Heart left ventricle (tissue), 16 donors: ENCODE measurements around the gene SRSF3. TPM values are rescaled to one million over a fixed set of nuclear protein-coding genes. Genes with fewer than 3 reads are reported as not detected.

ENCODE experiments used
- ATAC-seq, 4 donors: fragments of 200-7000 bp; cut with Tn5 transposase; one replicate each; pipeline ENCODE4 v1.9.1; 2020 to 2022; ENCODE audit warnings: moderate library complexity in 4 of 4, mild to moderate bottlenecking in 3 of 4, moderate number of reproducible peaks in 1 of 4
- DNase-seq, 5 donors: peaks; one replicate each; pipeline ENCODE4 v3.0.0-alpha.2; 2020
- H3K27ac ChIP-seq, 12 donors: fragments of 200-600 bp; sonication (generic) in 4 of 12; one replicate each; pipeline versions ENCODE4 v1.5.0 to v1.8.0; 2016 to 2022; ENCODE audit warnings: mild to moderate bottlenecking in 2 of 12
- H3K27me3 ChIP-seq, 9 donors: fragments of 200-600 bp; sonication (generic) in 2 of 9; one replicate each; pipeline versions ENCODE4 v1.5.1 to v1.8.0; 2016 to 2022; ENCODE audit warnings: mild to moderate bottlenecking in 3 of 9
- H3K36me3 ChIP-seq, 9 donors: fragments of 200-600 bp; sonication (generic) in 2 of 9; one replicate each; pipeline versions ENCODE4 v1.5.0 to v1.8.0; 2018 to 2022; ENCODE audit warnings: mild to moderate bottlenecking in 2 of 9
- H3K4me1 ChIP-seq, 12 donors: fragments of 200-600 bp; sonication (generic) in 4 of 12; one replicate each; pipeline versions ENCODE4 v1.5.0 to v1.8.0; 2016 to 2022; ENCODE audit warnings: mild to moderate bottlenecking in 3 of 12
- H3K4me3 ChIP-seq, 12 donors: fragments of 200-600 bp; sonication (generic) in 4 of 12; one replicate each; pipeline versions ENCODE4 v1.5.0 to v1.8.0; 2017 to 2022; ENCODE audit warnings: mild to moderate bottlenecking in 9 of 12, moderate library complexity in 4 of 12
- H3K9me3 ChIP-seq, 12 donors: fragments of 200-600 bp; sonication (generic) in 4 of 12; one replicate each; pipeline versions ENCODE4 v1.5.0 to v1.8.0; 2016 to 2022; ENCODE audit warnings: mild to moderate bottlenecking in 1 of 12
- POLR2A ChIP-seq, 2 donors: fragments of 450-650 bp; IDR thresholded peaks; one replicate each; pipeline ENCODE4 v1.6.1; 2017; ENCODE audit warnings: antibody characterized with exemption in 2 of 2, mild to moderate bottlenecking in 2 of 2, moderate library complexity in 2 of 2
- WGBS, 4 donors: extraction: QIAGEN DNeasy Blood & Tissue Kit in 2 of 4; methylation state at CpG; one replicate each; pipeline versions ENCODE4 v1.1.5 to v1.1.7; 2013 to 2018; 5-methylcytosine and 5-hydroxymethylcytosine counted together
- intact Hi-C, 10 donors: fragments of 100-400 bp; cut with DNase I; formaldehyde crosslinking; loops; one replicate each; pipeline versions ENCODE4 v1.11.1 to v1.14.2; 2022
- polyA plus RNA-seq, 2 donors: library from polyadenylated mRNA; stranded (reverse); fragments of 200-250 nt; gene quantifications; one replicate each; pipeline ENCODE4 v1.2.3, GENCODE V29; 2013
- total RNA-seq, 9 donors: library from RNA; depleted of rRNA in 2 of 9; stranded (reverse); fragments of >200 nt in 2 of 9; fragmentation: NEBNext Ultra II Directional in 3 of 9; extraction: Animal tissue kit (Norgen Biotek cat#: 25700) in 3 of 9; gene quantifications; one replicate each; pipeline versions ENCODE4 v1.1.0 to v1.2.4, GENCODE V29; 2016 to 2023
- TF ChIP-seq, protein P1 (sequence below), 12 donors: fragments of 200-600 bp; sonication (generic) in 4 of 12; IDR thresholded peaks; one replicate each; pipeline versions ENCODE4 v1.5.0 to v1.8.0; 2018 to 2022; ENCODE audit warnings: antibody characterized with exemption in 12 of 12, mild to moderate bottlenecking in 5 of 12
- donor health status: ischemic (EF 13 %, LVEDD 7.1; RV severe dilation, severe dysfunction).
- donor health status: healthy with polysubstance abuse.
- donor health status: DM: no; HTN: yes; CAD: no.
- donor health status: DM: no; HTN: no; CAD: no.
- donor health status: ischemic (EF 25% LVEDD 6.9; RV normal size, moderate dysfunction).
- donor health status: ischemic (EF 25% LVEDD 5.7; RV mildly dilated, moderate dysfunction).
- donor health status: healthy.
- donor health status: DM: yes; HTN: yes; CAD: no.
- donor health status: ischemic (EF 35%, LVEDD 5.7; RV mildly dilated, moderate dysfunction).
- donor health status: nonischemic (EF 11% LVEDD 7.7; RV severe dilation, severe dysfunction).
- donor health status: DM: yes; HTN: yes; CAD: no.
- donor health status: PGD.
- donor health status: ischemic (EF 29% LVEDD 5.4; RV normal size, mild dysfunction).
- donor health status: nonischemic (EF 23%, LVEDD 6.1; RV moderate dilation, normal function).

The SRSF3 gene
- total and polyA plus RNA-seq, 11 donors: 43.2 to 215 (median 111) TPM

GRCh38 chr6:36592221-36592655, 1.9 kb upstream of the SRSF3 start:
- Histone ChIP-seq H3K9me3 (no peaks in the 10 kb centered on the region), H3K4me3 (no peak overlapping the region), H3K4me1 (peaks cover 0 to 21% (median 10%) of the 10 kb centered on the region in 12 donors), H3K27me3 (no peaks in the 10 kb centered on the region), H3K27ac (peak overlapping the region in 3 of 12 donors; percentile 94 to 97 (median 96)), H3K36me3 (peaks cover 0 to 14% (median 7%) of the 10 kb centered on the region in 9 donors)
- DNase-seq (no peak), ATAC-seq (no peak)
- 90 to 92% (median 92%) methylated on average over 12 of the region's 12 CpGs for WGBS, 4 donors
- intact Hi-C loops: loop anchor here in 8 of 10 donors (2.0 to 10.0 kb wide), 5 partner anchors 45 to 167 kb away; partner anchors contain the start of genes KCTD20 (in 5 of the 8), PXT1 (in 5 of the 8) and STK38 (in 4 of the 8)
- no peak for TF ChIP-seq POLR2A (IDR thresholded peaks at IDR 0.05)
- TF ChIP-seq, protein P1, sequence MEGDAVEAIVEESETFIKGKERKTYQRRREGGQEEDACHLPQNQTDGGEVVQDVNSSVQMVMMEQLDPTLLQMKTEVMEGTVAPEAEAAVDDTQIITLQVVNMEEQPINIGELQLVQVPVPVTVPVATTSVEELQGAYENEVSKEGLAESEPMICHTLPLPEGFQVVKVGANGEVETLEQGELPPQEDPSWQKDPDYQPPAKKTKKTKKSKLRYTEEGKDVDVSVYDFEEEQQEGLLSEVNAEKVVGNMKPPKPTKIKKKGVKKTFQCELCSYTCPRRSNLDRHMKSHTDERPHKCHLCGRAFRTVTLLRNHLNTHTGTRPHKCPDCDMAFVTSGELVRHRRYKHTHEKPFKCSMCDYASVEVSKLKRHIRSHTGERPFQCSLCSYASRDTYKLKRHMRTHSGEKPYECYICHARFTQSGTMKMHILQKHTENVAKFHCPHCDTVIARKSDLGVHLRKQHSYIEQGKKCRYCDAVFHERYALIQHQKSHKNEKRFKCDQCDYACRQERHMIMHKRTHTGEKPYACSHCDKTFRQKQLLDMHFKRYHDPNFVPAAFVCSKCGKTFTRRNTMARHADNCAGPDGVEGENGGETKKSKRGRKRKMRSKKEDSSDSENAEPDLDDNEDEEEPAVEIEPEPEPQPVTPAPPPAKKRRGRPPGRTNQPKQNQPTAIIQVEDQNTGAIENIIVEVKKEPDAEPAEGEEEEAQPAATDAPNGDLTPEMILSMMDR (IDR thresholded peaks at IDR 0.05): no peak

- Histone ChIP-seq H3K4me1 (peaks cover 4 to 35% (median 24%) of the 10 kb centered on the region in 12 donors), H3K36me3 (peaks cover 2 to 27% (median 20%) of the 10 kb centered on the region in 9 donors), H3K27me3 (no peaks in the 10 kb centered on the region), H3K27ac (peak overlapping the region; percentile 87 to 100 (median 97)), H3K9me3 (no peaks in the 10 kb centered on the region), H3K4me3 (peak overlapping the region; percentile 1 to 80 (median 74))
- DNase-seq: peak in 3 of 5 donors; percentile 34 to 41 (median 40)
- 5 to 9% (median 7%) methylated on average over 15 of the region's 15 CpGs for WGBS, 4 donors
- TF ChIP-seq, protein P1 (IDR thresholded peaks at IDR 0.05): no peak
- TF ChIP-seq POLR2A (IDR thresholded peaks at IDR 0.05): no peak
- ATAC-seq: peak; percentile 1 to 28 (median 13)
- intact Hi-C loops: loop anchor here (1.0 to 10.0 kb wide), 10 partner anchors 46 to 171 kb away; partner anchors contain the start of genes STK38 (in 10 of the 10), KCTD20 (in 6 of the 10) and PXT1 (in 6 of the 10)
These were observed 563 bp upstream of the SRSF3 start for GRCh38 chr6:36593569-36594028.

- peaks cover 10 to 49% (median 38%) of the 10 kb centered on the region in 12 donors for H3K4me1 ChIP-seq
- peak in 3 of 5 donors; percentile 45 to 57 (median 46) for DNase-seq
- 0 to 1% (median 0%) methylated on average over 15 of the region's 15 CpGs for WGBS, 4 donors
- peak overlapping the region; percentile 87 to 100 (median 97) for H3K27ac ChIP-seq
- no peaks in the 10 kb centered on the region for H3K27me3 ChIP-seq
- ATAC-seq: peak in 2 of 4 donors; percentile 54 to 57
- peaks cover 4 to 41% (median 34%) of the 10 kb centered on the region in 9 donors for H3K36me3 ChIP-seq
- no peaks in the 10 kb centered on the region for H3K9me3 ChIP-seq
- TF ChIP-seq, protein P1 (IDR thresholded peaks at IDR 0.05): no peak
- no peak for TF ChIP-seq POLR2A (IDR thresholded peaks at IDR 0.05)
- H3K4me3 ChIP-seq: peak overlapping the region; percentile 64 to 83 (median 74)
- intact Hi-C loops: loop anchor here (1.0 to 10.0 kb wide), 10 partner anchors 48 to 172 kb away; partner anchors contain the start of genes STK38 (in 9 of the 10), KCTD20 (in 6 of the 10) and PXT1 (in 6 of the 10)
These were observed 868 bp downstream of the SRSF3 start for GRCh38 chr6:36594816-36595643.
